ENCODE data around the gene UNC13A. TPM values are rescaled to one million over a fixed set of nuclear protein-coding genes. Genes with fewer than 3 reads are reported as not detected.

The UNC13A gene
- total RNA-seq, 1 experiment from 2014 or later, result 41.1 TPM

DNA sequence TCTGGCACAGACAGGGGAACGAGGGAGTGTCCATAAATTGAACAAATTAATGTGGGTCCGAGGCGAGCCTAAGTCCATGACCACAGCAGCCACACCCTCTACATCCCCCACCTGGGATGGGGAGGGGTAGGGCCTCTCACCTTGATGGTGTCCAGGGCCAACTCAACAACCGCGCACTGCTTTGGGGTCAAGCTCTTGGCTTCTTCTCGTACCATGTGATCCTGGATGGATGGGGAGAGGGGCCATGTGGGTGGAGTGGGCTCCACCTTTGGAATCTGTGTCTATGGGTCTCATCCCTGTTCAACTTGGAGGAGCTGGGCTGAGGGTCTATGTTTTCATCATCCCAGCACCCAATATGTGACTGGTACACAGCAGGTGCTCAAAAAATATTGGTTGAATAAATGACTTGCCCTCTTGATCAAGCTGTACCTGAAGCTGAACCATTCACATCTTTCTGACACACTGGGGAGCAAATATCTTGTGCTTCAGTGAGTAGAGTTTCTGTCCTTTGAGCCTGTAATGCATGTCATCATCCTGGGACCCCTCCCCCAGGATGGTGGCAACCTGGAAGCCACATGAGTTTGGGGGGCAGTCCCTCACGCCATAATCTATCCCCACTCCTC is 69.8 kb downstream of the UNC13A start:
- Mint-ChIP-seq H3K9me3 (peaks cover 4% of the 10 kb centered on the region), H3K36me3 (peaks cover 38% of the 10 kb centered on the region), H3K4me1 (peaks cover 9% of the 10 kb centered on the region), H3K4me3 (no peak overlapping the region), H3K27ac (no peak overlapping the region), H3K27me3 (ENCODE audit: low read depth) (no peaks in the 10 kb centered on the region)
- no peak for DNase-seq (ENCODE audit: low spot score)
- TF ChIP-seq ZNF219 (CRISPR knock-in tag; IDR thresholded peaks at IDR 0.05; ENCODE audit: borderline replicate concordance) (no peak), NFYB (CRISPR knock-in tag; conservative IDR thresholded peaks at IDR 0.05; ENCODE audit: low read depth) (no peak), ZNF232 (CRISPR knock-in tag; IDR thresholded peaks at IDR 0.05) (no peak), NR1H2 (CRISPR knock-in tag; IDR thresholded peaks at IDR 0.05) (no peak), ZNF121 (CRISPR knock-in tag; IDR thresholded peaks at IDR 0.05) (no peak)
- TF ChIP-seq, protein P1, sequence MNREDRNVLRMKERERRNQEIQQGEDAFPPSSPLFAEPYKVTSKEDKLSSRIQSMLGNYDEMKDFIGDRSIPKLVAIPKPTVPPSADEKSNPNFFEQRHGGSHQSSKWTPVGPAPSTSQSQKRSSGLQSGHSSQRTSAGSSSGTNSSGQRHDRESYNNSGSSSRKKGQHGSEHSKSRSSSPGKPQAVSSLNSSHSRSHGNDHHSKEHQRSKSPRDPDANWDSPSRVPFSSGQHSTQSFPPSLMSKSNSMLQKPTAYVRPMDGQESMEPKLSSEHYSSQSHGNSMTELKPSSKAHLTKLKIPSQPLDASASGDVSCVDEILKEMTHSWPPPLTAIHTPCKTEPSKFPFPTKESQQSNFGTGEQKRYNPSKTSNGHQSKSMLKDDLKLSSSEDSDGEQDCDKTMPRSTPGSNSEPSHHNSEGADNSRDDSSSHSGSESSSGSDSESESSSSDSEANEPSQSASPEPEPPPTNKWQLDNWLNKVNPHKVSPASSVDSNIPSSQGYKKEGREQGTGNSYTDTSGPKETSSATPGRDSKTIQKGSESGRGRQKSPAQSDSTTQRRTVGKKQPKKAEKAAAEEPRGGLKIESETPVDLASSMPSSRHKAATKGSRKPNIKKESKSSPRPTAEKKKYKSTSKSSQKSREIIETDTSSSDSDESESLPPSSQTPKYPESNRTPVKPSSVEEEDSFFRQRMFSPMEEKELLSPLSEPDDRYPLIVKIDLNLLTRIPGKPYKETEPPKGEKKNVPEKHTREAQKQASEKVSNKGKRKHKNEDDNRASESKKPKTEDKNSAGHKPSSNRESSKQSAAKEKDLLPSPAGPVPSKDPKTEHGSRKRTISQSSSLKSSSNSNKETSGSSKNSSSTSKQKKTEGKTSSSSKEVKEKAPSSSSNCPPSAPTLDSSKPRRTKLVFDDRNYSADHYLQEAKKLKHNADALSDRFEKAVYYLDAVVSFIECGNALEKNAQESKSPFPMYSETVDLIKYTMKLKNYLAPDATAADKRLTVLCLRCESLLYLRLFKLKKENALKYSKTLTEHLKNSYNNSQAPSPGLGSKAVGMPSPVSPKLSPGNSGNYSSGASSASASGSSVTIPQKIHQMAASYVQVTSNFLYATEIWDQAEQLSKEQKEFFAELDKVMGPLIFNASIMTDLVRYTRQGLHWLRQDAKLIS (CRISPR knock-in tag; IDR thresholded peaks at IDR 0.05; ENCODE audit: borderline replicate concordance), result no peak
- TF ChIP-seq, protein P2, sequence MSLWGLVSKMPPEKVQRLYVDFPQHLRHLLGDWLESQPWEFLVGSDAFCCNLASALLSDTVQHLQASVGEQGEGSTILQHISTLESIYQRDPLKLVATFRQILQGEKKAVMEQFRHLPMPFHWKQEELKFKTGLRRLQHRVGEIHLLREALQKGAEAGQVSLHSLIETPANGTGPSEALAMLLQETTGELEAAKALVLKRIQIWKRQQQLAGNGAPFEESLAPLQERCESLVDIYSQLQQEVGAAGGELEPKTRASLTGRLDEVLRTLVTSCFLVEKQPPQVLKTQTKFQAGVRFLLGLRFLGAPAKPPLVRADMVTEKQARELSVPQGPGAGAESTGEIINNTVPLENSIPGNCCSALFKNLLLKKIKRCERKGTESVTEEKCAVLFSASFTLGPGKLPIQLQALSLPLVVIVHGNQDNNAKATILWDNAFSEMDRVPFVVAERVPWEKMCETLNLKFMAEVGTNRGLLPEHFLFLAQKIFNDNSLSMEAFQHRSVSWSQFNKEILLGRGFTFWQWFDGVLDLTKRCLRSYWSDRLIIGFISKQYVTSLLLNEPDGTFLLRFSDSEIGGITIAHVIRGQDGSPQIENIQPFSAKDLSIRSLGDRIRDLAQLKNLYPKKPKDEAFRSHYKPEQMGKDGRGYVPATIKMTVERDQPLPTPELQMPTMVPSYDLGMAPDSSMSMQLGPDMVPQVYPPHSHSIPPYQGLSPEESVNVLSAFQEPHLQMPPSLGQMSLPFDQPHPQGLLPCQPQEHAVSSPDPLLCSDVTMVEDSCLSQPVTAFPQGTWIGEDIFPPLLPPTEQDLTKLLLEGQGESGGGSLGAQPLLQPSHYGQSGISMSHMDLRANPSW (CRISPR knock-in tag; conservative IDR thresholded peaks at IDR 0.05; ENCODE audit: low read depth), result no peak
- no peak for ATAC-seq
- ChIA-PET POLR2A (interaction anchor here (0.6 kb wide), 1 partner anchor 157 kb away, joined by 3 read pairs; no protein-coding TSS in a partner anchor), CTCF (interaction anchor here (1.7 kb wide), 1 partner anchor 12 kb away, joined by 4 read pairs; no protein-coding TSS in a partner anchor)

DNA sequence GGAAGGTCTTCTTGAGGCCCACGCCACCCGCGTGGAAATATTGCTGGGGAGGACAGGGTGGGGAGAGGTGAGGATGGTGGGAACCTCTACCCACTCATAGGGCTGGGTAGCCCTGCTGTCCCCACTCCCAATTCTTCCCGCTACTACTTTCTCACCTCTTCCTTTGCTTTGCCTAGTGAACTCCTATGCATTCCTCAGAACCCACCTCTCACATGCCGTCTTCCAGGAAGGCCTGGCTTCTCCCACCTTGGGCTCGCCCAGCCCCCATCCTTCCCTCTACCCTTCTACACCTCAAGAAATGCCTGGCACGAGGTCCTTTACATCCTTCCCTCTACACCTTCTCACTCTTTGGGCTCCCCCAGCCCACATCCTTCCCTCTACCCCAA is 70.4 kb downstream of the UNC13A start:
- Mint-ChIP-seq H3K4me1 (peaks cover 9% of the 10 kb centered on the region), H3K9me3 (peaks cover 4% of the 10 kb centered on the region), H3K36me3 (peaks cover 37% of the 10 kb centered on the region), H3K27ac (0 out of 2 replicates have a peak overlapping the region, but pooled peaks have one; percentile 48), H3K27me3 (ENCODE audit: low read depth) (no peaks in the 10 kb centered on the region), H3K4me3 (no peak overlapping the region)
- ChIA-PET POLR2A (interaction anchor here (0.6 kb wide), 1 partner anchor 156 kb away, joined by 3 read pairs; no protein-coding TSS in a partner anchor), CTCF (interaction anchor here (1.7 to 1.8 kb wide), 2 partner anchors 12 to 38 kb away, joined by 4 read pairs; no protein-coding TSS in a partner anchor)
- TF ChIP-seq ZNF263 (CRISPR knock-in tag; IDR thresholded peaks at IDR 0.05; ENCODE audit: low read depth), result no peak
- no peak for TF ChIP-seq HMGA2 (CRISPR knock-in tag; IDR thresholded peaks at IDR 0.05)
- no peak for TF ChIP-seq ZNF138 (CRISPR knock-in tag; conservative IDR thresholded peaks at IDR 0.05)
- TF ChIP-seq, protein P1 (CRISPR knock-in tag; IDR thresholded peaks at IDR 0.05; ENCODE audit: borderline replicate concordance), result no peak
- ATAC-seq (no peak), DNase-seq (ENCODE audit: low spot score) (no peak)

Data from WTC11 (cell line).